H1 (cell line): ENCODE measurements around the gene MYOG. TPM values are rescaled to one million over a fixed set of nuclear protein-coding genes. Genes with fewer than 3 reads are reported as not detected.
A peak's percentile ranks its signal among the peaks of the same experiment; 100 is the strongest.

Source experiments
- CTCF ChIA-PET: fragments of 300-600 bp; sonication (Branson Sonifier 250); formaldehyde crosslinking; loops from one replicate; lab custom pipeline; 2021; ENCODE audit not compliant: partially characterized antibody; lab: Charles Lee
- POLR2A ChIA-PET: fragments of 300-600 bp; sonication (Branson Sonifier 250); formaldehyde crosslinking; loops from one replicate; lab custom pipeline; 2021; ENCODE audit warnings: inconsistent platforms; ENCODE audit not compliant: partially characterized antibody; lab: Charles Lee
- DNase-seq, 2 experiments: peaks; one replicate each; pipeline versions ENCODE4 v3.0.0 to v3.0.0-alpha.2; 2010 to 2022; ENCODE audit warnings: low spot score in 2 of 2, low read depth in 1 of 2, mixed read lengths in 1 of 2
- FAIRE-seq: peaks from 2 replicates; lab custom pipeline; 2011; peaks lifted over from hg19 to GRCh38; lab: Jason Lieb, UNC
- H2AFZ ChIP-seq: 2 replicates; pipeline ENCODE4 v1.8.1; 2012; ENCODE audit warnings: low read length, inconsistent platforms
- H2AK5ac ChIP-seq: 2 replicates; pipeline ENCODE4 v1.6.1; 2013; ENCODE audit warnings: low read depth, low read length
- H2BK120ac ChIP-seq: replicated peaks from 2 replicates; pipeline ENCODE3; 2013; ENCODE audit warnings: low read depth, low read length, inconsistent platforms
- H2BK12ac ChIP-seq: 2 replicates; pipeline ENCODE4 v1.6.1; 2013; ENCODE audit warnings: low read depth, low read length
- H2BK15ac ChIP-seq: 2 replicates; pipeline ENCODE4 v1.6.1; 2013; ENCODE audit warnings: low read length
- H2BK20ac ChIP-seq: 2 replicates; pipeline ENCODE4 v1.6.1; 2013; ENCODE audit warnings: low read length
- H2BK5ac ChIP-seq: 2 replicates; pipeline ENCODE4 v1.6.1; 2013; ENCODE audit warnings: low read depth, low read length
- H3K14ac ChIP-seq: 2 replicates; pipeline ENCODE4 v1.6.1; 2013; ENCODE audit warnings: inconsistent platforms; ENCODE audit not compliant: insufficient read length
- H3K18ac ChIP-seq: 2 replicates; pipeline ENCODE4 v1.6.1; 2013; ENCODE audit warnings: low read length; ENCODE audit errors: extremely low read depth
- H3K23ac ChIP-seq: 2 replicates; pipeline ENCODE4 v1.6.1; 2013; ENCODE audit warnings: inconsistent platforms; ENCODE audit not compliant: insufficient read length
- H3K23me2 ChIP-seq: 2 replicates; pipeline ENCODE4 v1.6.1; 2013; ENCODE audit warnings: low read depth, low read length
- H3K27ac ChIP-seq: 2 replicates; pipeline ENCODE4 v1.6.1; 2011; ENCODE audit warnings: low read depth, low read length, inconsistent platforms
- H3K27me3 ChIP-seq, 4 experiments: replicated peaks in 1 of 4; 1 replicate in 1 of 4; 2 replicates in 3 of 4; pipeline versions ENCODE4 v1.6.1 to v1.8.1; 2011 to 2013; ENCODE audit warnings: low read length in 3 of 4, mild to moderate bottlenecking in 3 of 4, inconsistent platforms in 2 of 4, mixed read lengths in 2 of 4, moderate library complexity in 1 of 4; ENCODE audit not compliant: control insufficient read depth in 3 of 4, insufficient read depth in 3 of 4; ENCODE audit errors: extremely low read depth in 1 of 4
- H3K36me3 ChIP-seq, 4 experiments: 2 replicates each; pipeline versions ENCODE4 v1.6.1 to v1.8.1; 2011 to 2013; ENCODE audit warnings: mild to moderate bottlenecking in 4 of 4, low read length in 3 of 4, moderate library complexity in 2 of 4, control low read depth in 1 of 4, inconsistent platforms in 1 of 4; ENCODE audit not compliant: insufficient read depth in 4 of 4, control insufficient read depth in 2 of 4
- H3K4ac ChIP-seq: replicated peaks from 2 replicates; pipeline ENCODE3; 2013; ENCODE audit warnings: low read length, low read depth, mixed read lengths, inconsistent platforms; ENCODE audit not compliant: insufficient read length
- H3K4me1 ChIP-seq, 4 experiments: replicated peaks in 1 of 4; 1 replicate in 1 of 4; 2 replicates in 3 of 4; pipeline versions ENCODE4 v1.6.1 to v1.8.1; 2011 to 2013; ENCODE audit warnings: low read length in 3 of 4, inconsistent platforms in 2 of 4, mixed read lengths in 1 of 4; ENCODE audit not compliant: insufficient read depth in 4 of 4, control insufficient read depth in 3 of 4
- H3K4me2 ChIP-seq, 2 experiments: 2 replicates each; pipeline versions ENCODE4 v1.6.1 to v1.8.1; 2011 to 2013; ENCODE audit warnings: low read depth in 2 of 2, low read length in 2 of 2, control low read depth in 1 of 2, inconsistent platforms in 1 of 2, mild to moderate bottlenecking in 1 of 2; ENCODE audit not compliant: insufficient read depth in 1 of 2
- H3K4me3 ChIP-seq, 4 experiments: fragments of 200-600, 300-600 bp in 1 of 4; sonication (generic), shearing (Covaris generic), sonication (Bioruptor Twin) in 1 of 4; 2 replicates each; pipeline versions ENCODE4 v1.5.1 to v1.8.1; 2011 to 2016; ENCODE audit warnings: low read length in 4 of 4, low read depth in 3 of 4, control low read depth in 2 of 4, inconsistent platforms in 2 of 4, mild to moderate bottlenecking in 2 of 4, mixed read lengths in 1 of 4, moderate library complexity in 1 of 4; ENCODE audit not compliant: insufficient read depth in 2 of 4; ENCODE audit errors: extremely low read depth in 1 of 4
- H3K56ac ChIP-seq: replicated peaks from 2 replicates; pipeline ENCODE3; 2013; ENCODE audit warnings: low read depth, mild to moderate bottlenecking, mixed read lengths, low read length, inconsistent platforms; ENCODE audit not compliant: insufficient read length
- H3K79me1 ChIP-seq: 2 replicates; pipeline ENCODE4 v1.6.1; 2013; ENCODE audit warnings: low read depth, low read length, control low read depth
- H3K79me2 ChIP-seq, 2 experiments: 2 replicates each; pipeline versions ENCODE4 v1.6.1 to v1.8.1; 2012 to 2013; ENCODE audit warnings: low read length in 2 of 2, mild to moderate bottlenecking in 2 of 2, inconsistent platforms in 1 of 2; ENCODE audit not compliant: insufficient read depth in 2 of 2, control insufficient read depth in 1 of 2
- H3K9ac ChIP-seq, 4 experiments: replicated peaks in 1 of 4; 1 replicate in 1 of 4; 2 replicates in 3 of 4; pipeline versions ENCODE4 v1.6.1 to v1.8.1; 2011 to 2013; ENCODE audit warnings: low read depth in 3 of 4, low read length in 3 of 4, control low read depth in 2 of 4, mild to moderate bottlenecking in 2 of 4, moderate library complexity in 2 of 4, inconsistent platforms in 1 of 4; ENCODE audit errors: extremely low read depth in 1 of 4
- H3K9me3 ChIP-seq, 2 experiments: 2 replicates each; pipeline versions ENCODE4 v1.6.1 to v1.8.1; 2012 to 2013; ENCODE audit warnings: mild to moderate bottlenecking in 2 of 2, moderate library complexity in 2 of 2, control low read depth in 1 of 2, inconsistent platforms in 1 of 2, low read depth in 1 of 2, low read length in 1 of 2, mixed read lengths in 1 of 2; ENCODE audit not compliant: insufficient read depth in 2 of 2
- H4K20me1 ChIP-seq, 2 experiments: replicated peaks in 1 of 2; 2 replicates each; pipeline versions ENCODE3 to v1.8.1; 2011 to 2013; ENCODE audit warnings: inconsistent platforms in 2 of 2, low read length in 2 of 2, mild to moderate bottlenecking in 1 of 2; ENCODE audit not compliant: insufficient read depth in 2 of 2, control insufficient read depth in 1 of 2
- H4K5ac ChIP-seq: 2 replicates; pipeline ENCODE4 v1.6.1; 2013; ENCODE audit warnings: low read length, low read depth, mixed read lengths, inconsistent platforms; ENCODE audit not compliant: insufficient read length
- H4K8ac ChIP-seq: 2 replicates; pipeline ENCODE4 v1.8.0; 2013; ENCODE audit warnings: mild to moderate bottlenecking, moderate library complexity, low read length, inconsistent platforms; ENCODE audit not compliant: insufficient read depth; ENCODE audit errors: extremely low read depth
- H4K91ac ChIP-seq: replicated peaks from 2 replicates; pipeline ENCODE3; 2013; ENCODE audit warnings: low read length, mixed read lengths, inconsistent platforms; ENCODE audit not compliant: insufficient read length
- CEBPB ChIP-seq: IDR thresholded peaks from 2 replicates; pipeline ENCODE4 v1.6.1; 2012; ENCODE audit warnings: low read depth, low read length
- CTBP2 ChIP-seq: IDR thresholded peaks from 2 replicates; pipeline ENCODE4 v1.7.0; 2011; ENCODE audit warnings: borderline replicate concordance, mild to moderate bottlenecking, moderate library complexity, mixed read lengths, low read length; ENCODE audit not compliant: insufficient read depth, insufficient read length
- FOSL1 ChIP-seq: IDR thresholded peaks from 2 replicates; pipeline ENCODE4 v1.6.1; 2011; ENCODE audit warnings: mild to moderate bottlenecking, low read depth, low read length, moderate library complexity; ENCODE audit not compliant: insufficient read depth
- KDM4A ChIP-seq: IDR thresholded peaks from one replicate; pipeline ENCODE4 v1.7.1; 2012; ENCODE audit warnings: low read depth, mild to moderate bottlenecking, moderate library complexity, low read length, inconsistent platforms; ENCODE audit not compliant: severe bottlenecking
- MAFK ChIP-seq: IDR thresholded peaks from 2 replicates; pipeline ENCODE4 v1.6.1; 2012; ENCODE audit warnings: low read depth, mild to moderate bottlenecking, improper control_type of control experiment, low read length
- POLR2A ChIP-seq, 2 experiments: IDR thresholded peaks; 1 replicate in 1 of 2; 2 replicates in 1 of 2; pipeline ENCODE4 v1.6.1; 2011; ENCODE audit warnings: low read depth in 2 of 2, low read length in 2 of 2, mild to moderate bottlenecking in 2 of 2; ENCODE audit errors: control extremely low read depth in 1 of 2
- POLR2AphosphoS5 ChIP-seq: IDR thresholded peaks from 2 replicates; pipeline ENCODE4 v1.6.1; 2011; ENCODE audit warnings: low read depth, low read length
- SUZ12 ChIP-seq: fragments of 200-600 bp; sonication (generic); IDR thresholded peaks from 2 replicates; pipeline ENCODE4 v1.6.1; 2012; ENCODE audit warnings: mild to moderate bottlenecking, inconsistent platforms, low read length, moderate library complexity, mixed read lengths
- TAF7 ChIP-seq: optimal IDR thresholded peaks from 2 replicates; pipeline ENCODE3; 2011; ENCODE audit warnings: low read depth, mild to moderate bottlenecking, inconsistent platforms, low read length, moderate library complexity, borderline replicate concordance
- YY1 ChIP-seq: IDR thresholded peaks from 2 replicates; pipeline ENCODE4 v1.6.1; 2011; ENCODE audit warnings: low read depth, mild to moderate bottlenecking, low read length
- WGBS, 2 experiments: shearing (Covaris generic) in 1 of 2; methylation state at CpG; one replicate each; pipeline versions ENCODE4 v1.1.6 to v1.1.7; 2013 to 2015; ENCODE audit warnings: low lambda C conversion rate in 2 of 2, mixed read lengths in 2 of 2, inconsistent platforms in 1 of 2, low coverage in 1 of 2, missing lambda C conversion rate in 1 of 2; ENCODE audit not compliant: insufficient replicate concordance in 2 of 2, insufficient coverage in 1 of 2, insufficient read length in 1 of 2; ENCODE audit errors: extremely low coverage in 1 of 2, missing lambda C conversion rate in 1 of 2; 5-methylcytosine and 5-hydroxymethylcytosine counted together
- polyA plus RNA-seq, 7 experiments: library from polyadenylated mRNA; depleted of rRNA in 3 of 7; stranded (reverse) in 5 of 7; unstranded in 2 of 7; fragments of >200 nt in 5 of 7; fragments of 200-250 nt in 2 of 7; gene quantifications; 1 replicate in 5 of 7; 2 replicates in 1 of 7; 4 replicates in 1 of 7; pipeline versions ENCODE4 v1.2.1 to v1.2.3, GENCODE V29; 2011 to 2013; ENCODE audit warnings: missing spikeins in 2 of 7, mixed read lengths in 2 of 7
- total RNA-seq: library from RNA; stranded (reverse); fragmentation: NEBNext Ultra II Directional; extraction: Animal tissue kit (Norgen Biotek cat#: 25700); gene quantifications from 2 replicates; pipeline ENCODE4 v1.2.1, GENCODE V29; 2021
- TF ChIP-seq, protein P1 (sequence below): IDR thresholded peaks from 2 replicates; pipeline ENCODE4 v1.6.1; 2011; ENCODE audit warnings: low read length, improper control_type of control experiment

Gene MYOG
- total and polyA plus RNA-seq, 2 of the 8 experiments (the other 6 are each of a cell fraction or from before 2014, with no cell fraction given), result not detected

DNA sequence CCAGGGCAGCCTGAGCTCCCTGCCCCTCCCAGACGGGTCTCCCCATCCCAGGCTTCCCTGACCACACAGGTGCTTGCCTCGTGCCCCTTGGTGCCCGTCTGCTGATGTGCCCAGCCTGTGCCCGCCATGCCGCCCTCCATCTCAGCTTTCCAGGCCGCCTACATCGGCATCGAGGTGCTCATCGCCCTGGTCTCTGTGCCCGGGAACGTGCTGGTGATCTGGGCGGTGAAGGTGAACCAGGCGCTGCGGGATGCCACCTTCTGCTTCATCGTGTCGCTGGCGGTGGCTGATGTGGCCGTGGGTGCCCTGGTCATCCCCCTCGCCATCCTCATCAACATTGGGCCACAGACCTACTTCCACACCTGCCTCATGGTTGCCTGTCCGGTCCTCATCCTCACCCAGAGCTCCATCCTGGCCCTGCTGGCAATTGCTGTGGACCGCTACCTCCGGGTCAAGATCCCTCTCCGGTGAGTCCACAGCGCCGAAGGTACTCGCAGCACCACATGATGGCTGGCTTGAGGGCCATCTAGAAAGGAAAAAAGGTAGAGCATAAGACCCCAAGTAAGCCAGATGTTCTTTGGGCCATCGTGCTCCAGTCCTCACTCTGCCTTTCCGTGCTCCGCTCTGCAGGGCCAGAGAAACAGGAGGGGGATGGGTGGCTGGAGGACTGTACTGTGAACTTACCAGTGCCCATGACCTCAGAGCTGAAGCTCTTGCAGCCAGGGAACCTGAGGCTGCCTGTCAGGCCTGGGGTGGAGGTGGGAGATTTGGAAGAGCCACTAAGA lies 43.1 kb upstream of the MYOG start:
- no peak overlapping the region for H2BK120ac ChIP-seq
- no peaks in the 10 kb centered on the region for H3K79me1 ChIP-seq
- peak overlapping the region; percentile 97; the same call in 1 of the 2 replicates for H2BK15ac ChIP-seq
- H2BK20ac ChIP-seq, result no peak overlapping the region
- H3K4me1 ChIP-seq, result peaks cover 3 to 28% (median 16%) of the 10 kb centered on the region in 4 experiments
- H3K27ac ChIP-seq, result no peak overlapping the region
- H2BK5ac ChIP-seq, result no peak overlapping the region
- H3K4me2 ChIP-seq, result peak overlapping the region; percentile 62 to 83
- DNase-seq, result peak in 1 of 2 experiments; percentile 46
- H3K4ac ChIP-seq, result no peak overlapping the region
- H3K56ac ChIP-seq, result no peak overlapping the region
- ChIA-PET POLR2A (interaction anchor here (1.2 to 1.5 kb wide), 2 partner anchors 9 to 19 kb away, joined by 4 to 8 read pairs; no protein-coding TSS in a partner anchor), CTCF (interaction anchor here (0.6 to 49.1 kb wide), 28 partner anchors 8 to 347 kb away, joined by 3 to 1071 read pairs (median 4); partner anchors contain the start of genes CHI3L1, MYBPH, MYOG and PPFIA4)
- FAIRE-seq, result no peak
- H2AFZ ChIP-seq, result peak overlapping the region; percentile 80; the same call in 1 of the 2 replicates
- peak overlapping the region; percentile 16 to 64 (median 56); a peak in 6 of 8 replicates for H3K4me3 ChIP-seq
- H3K79me2 ChIP-seq, result no peaks in the 10 kb centered on the region
- H3K9ac ChIP-seq, result no peak overlapping the region; a peak in 1 of 7 replicates
- peaks cover 2% of the 10 kb centered on the region; the same call in 1 of the 2 replicates for H3K23me2 ChIP-seq
- H3K23ac ChIP-seq, result no peak overlapping the region
- H3K36me3 ChIP-seq, result no peaks in the 10 kb centered on the region
- H3K18ac ChIP-seq, result no peak overlapping the region
- peaks cover 5 to 32% (median 18%) of the 10 kb centered on the region in 4 experiments for H3K27me3 ChIP-seq
- no peak overlapping the region for H3K14ac ChIP-seq
- H4K8ac ChIP-seq, result peak overlapping the region; percentile 66; the same call in 1 of the 2 replicates
- H2BK12ac ChIP-seq, result peak overlapping the region; percentile 71; the same call in 1 of the 2 replicates
- H2AK5ac ChIP-seq, result no peak overlapping the region
- no peaks in the 10 kb centered on the region for H4K20me1 ChIP-seq
- no peaks in the 10 kb centered on the region for H3K9me3 ChIP-seq
- WGBS, 2 experiments, result 91% methylated on average over 29 of the region's 29 CpGs; no CpG with 5 or more reads in 1 of the 2 experiments
- peak overlapping the region; percentile 20 for H4K91ac ChIP-seq
- H4K5ac ChIP-seq, result no peak overlapping the region
- TF ChIP-seq TAF7 (no peak), FOSL1 (no peak), MAFK (no peak), SUZ12 (no peak), YY1 (no peak), KDM4A (no peak), CTBP2 (no peak), POLR2AphosphoS5 (no peak), POLR2A (IDR thresholded peaks at IDR 0.05; ENCODE audit: control extremely low read depth in 1 of 2, low read depth in 2 of 2, low read length in 2 of 2) (no peak), CEBPB (no peak)
- TF ChIP-seq, protein P1, sequence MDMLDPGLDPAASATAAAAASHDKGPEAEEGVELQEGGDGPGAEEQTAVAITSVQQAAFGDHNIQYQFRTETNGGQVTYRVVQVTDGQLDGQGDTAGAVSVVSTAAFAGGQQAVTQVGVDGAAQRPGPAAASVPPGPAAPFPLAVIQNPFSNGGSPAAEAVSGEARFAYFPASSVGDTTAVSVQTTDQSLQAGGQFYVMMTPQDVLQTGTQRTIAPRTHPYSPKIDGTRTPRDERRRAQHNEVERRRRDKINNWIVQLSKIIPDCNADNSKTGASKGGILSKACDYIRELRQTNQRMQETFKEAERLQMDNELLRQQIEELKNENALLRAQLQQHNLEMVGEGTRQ, result no peak
